Activated B cell treated with CpG ODN at 0.5 μM for 24 hours (primary cell): ENCODE measurements around the gene ACAD11. TPM values are rescaled to one million over a fixed set of nuclear protein-coding genes. Genes with fewer than 3 reads are reported as not detected.

Experiments used
- ATAC-seq: fragments of 200-7000 bp; cut with Tn5 transposase; one replicate; pipeline ENCODE4 v1.10.0; 2021; ENCODE audit warnings: low read depth, mild to moderate bottlenecking, moderate library complexity
- CTCF ChIA-PET: fragments of 350-600 bp; sonication (Branson Sonifier 250); formaldehyde crosslinking; loops from one replicate; lab custom pipeline; 2021; ENCODE audit warnings: antibody characterized with exemption; lab: Charles Lee
- POLR2A ChIA-PET: fragments of 350-600 bp; sonication (Branson Sonifier 250); formaldehyde crosslinking; loops from one replicate; lab custom pipeline; 2021; ENCODE audit warnings: antibody characterized with exemption; lab: Charles Lee
- DNase-seq: peaks from one replicate; pipeline ENCODE4 v3.0.0; 2022
- H3K27ac Mint-ChIP-seq: one replicate; pipeline ENCODE4 v1.8.0; 2020; ENCODE audit warnings: mixed read lengths
- H3K27me3 Mint-ChIP-seq: one replicate; pipeline ENCODE4 v1.8.0; 2021; ENCODE audit warnings: mixed read lengths
- H3K36me3 Mint-ChIP-seq: one replicate; pipeline ENCODE4 v1.8.0; 2021; ENCODE audit warnings: low read depth, mixed read lengths
- H3K4me1 Mint-ChIP-seq: one replicate; pipeline ENCODE4 v1.8.0; 2021; ENCODE audit warnings: mixed read lengths
- H3K4me3 Mint-ChIP-seq: one replicate; pipeline ENCODE4 v1.8.0; 2020; ENCODE audit warnings: mild to moderate bottlenecking, mixed read lengths
- H3K9me3 Mint-ChIP-seq: one replicate; pipeline ENCODE4 v1.8.0; 2020; ENCODE audit warnings: mixed read lengths
- intact Hi-C: fragments of 100-400 bp; cut with micrococcal nuclease; formaldehyde crosslinking; loops from one replicate; pipeline ENCODE4 v1.15.1; 2024
- total RNA-seq: library from RNA; stranded (reverse); gene quantifications from 2 replicates; pipeline ENCODE4 v1.2.3, GENCODE V29; 2022
- TF ChIP-seq, protein P1 (sequence below): fragments of 200-600 bp; IDR thresholded peaks from one replicate; pipeline ENCODE4 v1.8.0; 2022; ENCODE audit warnings: antibody characterized with exemption, mild to moderate bottlenecking

ACAD11 gene
- total RNA-seq, 1 donor from 2014 or later, result 24.0 TPM

DNA sequence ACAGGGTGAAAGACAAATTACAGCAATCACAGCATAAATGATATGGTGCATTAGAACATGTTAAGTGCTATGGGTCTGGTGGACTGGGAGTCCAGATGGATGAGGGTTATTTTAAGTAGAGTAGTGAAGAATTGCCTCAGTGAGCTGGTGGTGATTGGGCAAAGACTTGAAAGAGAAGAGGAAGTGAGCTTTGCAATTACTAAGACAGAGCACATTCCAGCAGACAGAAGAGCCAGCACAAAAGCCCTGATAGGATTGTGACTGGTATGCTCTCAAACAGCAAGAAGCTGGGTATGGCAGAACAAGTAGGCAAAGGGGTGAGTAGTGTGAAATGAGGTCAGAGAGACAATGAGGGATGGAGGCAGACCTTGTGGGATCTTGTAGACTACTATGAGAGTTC lies 64.6 kb downstream of the ACAD11 start:
- CTCF ChIA-PET, result no interaction called here
- POLR2A ChIA-PET, result no interaction called here
- ATAC-seq, result no peak
- Mint-ChIP-seq H3K36me3 (peaks cover 48% of the 10 kb centered on the region), H3K27ac (no peak overlapping the region), H3K4me3 (no peak overlapping the region), H3K27me3 (no peaks in the 10 kb centered on the region), H3K9me3 (peaks cover 2% of the 10 kb centered on the region), H3K4me1 (peaks cover 1% of the 10 kb centered on the region)
- intact Hi-C loops, result no loop called here
- TF ChIP-seq, protein P1, sequence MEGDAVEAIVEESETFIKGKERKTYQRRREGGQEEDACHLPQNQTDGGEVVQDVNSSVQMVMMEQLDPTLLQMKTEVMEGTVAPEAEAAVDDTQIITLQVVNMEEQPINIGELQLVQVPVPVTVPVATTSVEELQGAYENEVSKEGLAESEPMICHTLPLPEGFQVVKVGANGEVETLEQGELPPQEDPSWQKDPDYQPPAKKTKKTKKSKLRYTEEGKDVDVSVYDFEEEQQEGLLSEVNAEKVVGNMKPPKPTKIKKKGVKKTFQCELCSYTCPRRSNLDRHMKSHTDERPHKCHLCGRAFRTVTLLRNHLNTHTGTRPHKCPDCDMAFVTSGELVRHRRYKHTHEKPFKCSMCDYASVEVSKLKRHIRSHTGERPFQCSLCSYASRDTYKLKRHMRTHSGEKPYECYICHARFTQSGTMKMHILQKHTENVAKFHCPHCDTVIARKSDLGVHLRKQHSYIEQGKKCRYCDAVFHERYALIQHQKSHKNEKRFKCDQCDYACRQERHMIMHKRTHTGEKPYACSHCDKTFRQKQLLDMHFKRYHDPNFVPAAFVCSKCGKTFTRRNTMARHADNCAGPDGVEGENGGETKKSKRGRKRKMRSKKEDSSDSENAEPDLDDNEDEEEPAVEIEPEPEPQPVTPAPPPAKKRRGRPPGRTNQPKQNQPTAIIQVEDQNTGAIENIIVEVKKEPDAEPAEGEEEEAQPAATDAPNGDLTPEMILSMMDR, result no peak
- DNase-seq, result no peak

DNA sequence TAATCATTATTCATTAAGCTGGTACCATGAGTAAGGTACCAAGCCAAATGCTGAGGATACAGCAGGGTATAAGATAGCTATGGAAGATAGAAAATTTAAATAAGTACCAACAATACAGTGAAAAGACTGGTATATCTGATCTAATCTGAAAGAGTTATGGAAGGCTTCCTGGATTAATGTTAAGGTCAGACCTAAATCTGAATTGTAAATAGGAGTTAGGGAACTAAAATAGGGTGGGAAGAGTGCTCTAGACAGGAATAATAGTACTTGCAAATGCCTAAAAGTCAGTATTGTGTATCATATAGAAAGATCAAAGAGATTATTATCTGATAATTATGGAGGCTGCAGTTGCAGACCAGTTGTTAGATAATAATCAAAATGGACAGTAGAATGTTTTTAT lies 65.1 kb downstream of the ACAD11 start:
- ATAC-seq (no peak), DNase-seq (no peak)
- TF ChIP-seq, protein P1, result no peak
- POLR2A ChIA-PET, result no interaction called here
- Mint-ChIP-seq H3K4me1 (peaks cover 1% of the 10 kb centered on the region), H3K27ac (no peak overlapping the region), H3K36me3 (peaks cover 48% of the 10 kb centered on the region), H3K27me3 (no peaks in the 10 kb centered on the region), H3K9me3 (peaks cover 3% of the 10 kb centered on the region), H3K4me3 (no peak overlapping the region)
- intact Hi-C loops, result no loop called here
- CTCF ChIA-PET, result no interaction called here

DNA sequence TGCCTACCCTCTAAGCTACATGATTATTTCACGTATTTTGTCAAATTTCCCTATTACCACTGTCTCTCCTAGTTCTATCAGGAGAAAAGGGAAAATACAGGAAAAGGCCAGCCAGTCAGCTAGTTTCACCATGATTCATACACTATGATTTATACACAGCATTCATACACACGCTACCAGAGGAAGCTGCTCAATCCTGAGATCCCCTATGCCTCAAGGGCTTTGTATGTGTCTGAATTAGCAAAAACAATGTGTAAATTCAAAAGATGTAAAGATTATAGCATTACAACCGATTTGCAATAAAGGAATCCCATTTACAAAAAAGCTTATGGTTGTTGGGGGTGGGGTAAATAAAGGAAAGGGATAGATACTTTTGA lies 65.7 kb downstream of the ACAD11 start:
- no peak overlapping the region for H3K27ac Mint-ChIP-seq
- no peak overlapping the region for H3K4me3 Mint-ChIP-seq
- ATAC-seq (no peak), DNase-seq (no peak)
- ChIA-PET CTCF (no interaction called here), POLR2A (no interaction called here)
- H3K9me3 Mint-ChIP-seq, result peaks cover 3% of the 10 kb centered on the region
- H3K36me3 Mint-ChIP-seq, result peaks cover 48% of the 10 kb centered on the region
- no peaks in the 10 kb centered on the region for H3K27me3 Mint-ChIP-seq
- H3K4me1 Mint-ChIP-seq, result peaks cover 1% of the 10 kb centered on the region
- TF ChIP-seq, protein P1, result no peak
- intact Hi-C loops, result no loop called here

DNA sequence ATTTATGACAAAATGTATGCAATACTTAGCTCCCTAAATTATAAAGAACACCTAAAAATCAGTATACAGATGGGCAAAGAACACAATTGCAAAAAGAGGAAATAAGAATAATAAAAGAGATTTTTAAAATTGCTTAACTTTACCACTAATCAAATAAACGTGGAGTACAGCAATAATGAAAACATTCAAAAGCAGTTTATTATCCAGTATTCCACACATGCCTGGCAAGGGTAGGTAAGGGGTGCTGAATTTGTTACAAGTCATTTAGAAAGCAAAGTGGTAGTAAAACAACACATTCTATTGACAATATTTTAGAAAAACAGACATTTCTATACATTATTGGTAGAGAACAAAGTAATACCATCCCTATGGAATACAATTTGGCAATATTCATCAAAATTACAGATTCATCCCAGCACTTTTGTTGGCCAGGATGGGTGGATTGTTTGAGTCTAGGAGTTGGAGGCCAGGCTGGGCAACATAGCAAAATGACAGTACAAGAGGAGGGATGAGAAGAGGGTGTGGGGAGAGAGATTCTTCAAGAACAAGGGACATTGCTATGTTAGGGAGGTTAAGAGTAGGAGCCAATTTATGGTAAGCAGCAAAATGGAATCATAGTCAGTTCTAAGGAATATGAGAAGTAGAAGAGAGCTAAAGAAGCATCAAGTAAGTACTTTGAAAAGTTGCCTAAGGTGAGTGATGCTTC lies 66.2 kb downstream of the ACAD11 start:
- Mint-ChIP-seq H3K4me1 (peaks cover 1% of the 10 kb centered on the region), H3K27ac (no peak overlapping the region), H3K27me3 (no peaks in the 10 kb centered on the region), H3K9me3 (peaks cover 3% of the 10 kb centered on the region), H3K4me3 (no peak overlapping the region), H3K36me3 (peaks cover 43% of the 10 kb centered on the region)
- DNase-seq (no peak), ATAC-seq (no peak)
- TF ChIP-seq, protein P1, result no peak
- POLR2A ChIA-PET, result no interaction called here
- CTCF ChIA-PET, result no interaction called here
- intact Hi-C loops, result no loop called here

DNA sequence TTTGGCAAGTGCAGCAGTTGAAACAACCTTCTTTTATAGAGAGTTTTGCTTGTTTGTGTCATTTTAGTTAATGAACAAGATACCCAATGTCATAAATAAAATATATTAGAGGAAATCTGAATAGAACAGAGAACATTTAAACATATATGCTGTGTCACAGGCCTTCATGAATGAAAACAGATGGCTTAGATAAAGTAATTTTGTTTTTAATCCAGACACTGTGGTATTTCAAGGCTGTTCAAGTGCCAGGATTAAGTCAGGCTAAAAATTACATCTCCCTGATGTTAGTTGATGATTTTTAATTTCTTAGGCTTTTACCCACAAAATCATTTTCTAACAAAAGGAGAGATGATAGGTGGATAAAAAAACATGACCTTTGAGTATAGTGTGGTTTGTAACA lies 67.4 kb downstream of the ACAD11 start:
- intact Hi-C loops, result no loop called here
- Mint-ChIP-seq H3K27me3 (no peaks in the 10 kb centered on the region), H3K27ac (no peak overlapping the region), H3K4me1 (peaks cover 1% of the 10 kb centered on the region), H3K4me3 (no peak overlapping the region), H3K9me3 (peaks cover 3% of the 10 kb centered on the region), H3K36me3 (peaks cover 43% of the 10 kb centered on the region)
- TF ChIP-seq, protein P1, result no peak
- DNase-seq (no peak), ATAC-seq (no peak)
- POLR2A ChIA-PET, result no interaction called here
- CTCF ChIA-PET, result no interaction called here
